Loucy (cell line): ENCODE data around the gene NUP35.

ENCODE experiments used
- H2AFZ ChIP-seq: fragments of 200-600 bp; sonication (generic); 2 replicates; pipeline ENCODE4 v1.6.0; 2016; ENCODE audit warnings: antibody characterized with exemption, mild to moderate bottlenecking, low read length, moderate library complexity
- H3F3A ChIP-seq: fragments of 200-600 bp; 2 replicates; pipeline ENCODE4 v1.6.0; 2016; ENCODE audit warnings: antibody characterized with exemption, low read depth, mild to moderate bottlenecking
- H3K27me3 ChIP-seq: fragments of 200-600 bp; sonication (generic); 2 replicates; pipeline ENCODE4 v1.6.1; 2014; ENCODE audit warnings: low read length, mild to moderate bottlenecking; ENCODE audit not compliant: insufficient read depth, poor library complexity, severe bottlenecking
- H3K36me3 ChIP-seq: fragments of 200-600 bp; sonication (generic); 2 replicates; pipeline ENCODE4 v1.6.1; 2016; ENCODE audit warnings: low read length; ENCODE audit not compliant: insufficient read depth
- H3K4me1 ChIP-seq: fragments of 200-600 bp; sonication (generic); 2 replicates; pipeline ENCODE4 v1.5.1; 2014; ENCODE audit warnings: low read length, mild to moderate bottlenecking; ENCODE audit not compliant: insufficient read depth, poor library complexity, severe bottlenecking
- H3K4me2 ChIP-seq: fragments of 200-600 bp; sonication (generic); 2 replicates; pipeline ENCODE4 v1.6.0; 2014; ENCODE audit warnings: antibody characterized with exemption, low read length, low read depth, mild to moderate bottlenecking; ENCODE audit not compliant: poor library complexity, severe bottlenecking
- H3K4me3 ChIP-seq: fragments of 200-600 bp; sonication (generic); 2 replicates; pipeline ENCODE4 v1.5.1; 2014; ENCODE audit warnings: low read length, mild to moderate bottlenecking, mixed read lengths; ENCODE audit not compliant: poor library complexity, severe bottlenecking
- H3K79me2 ChIP-seq: fragments of 200-600 bp; sonication (generic); 2 replicates; pipeline ENCODE4 v1.6.1; 2014; ENCODE audit warnings: low read length; ENCODE audit not compliant: insufficient read depth
- H3K9ac ChIP-seq: fragments of 200-600 bp; sonication (generic); 2 replicates; pipeline ENCODE4 v1.6.0; 2014; ENCODE audit warnings: mild to moderate bottlenecking, low read depth, low read length, moderate library complexity; ENCODE audit not compliant: poor library complexity, severe bottlenecking
- H3K9me2 ChIP-seq: fragments of 200-600 bp; sonication (generic); replicated peaks from 2 replicates; pipeline ENCODE4 v1.6.1; 2016; ENCODE audit warnings: low read depth, low read length, mixed read lengths
- H3K9me3 ChIP-seq: fragments of 200-600 bp; sonication (generic); 2 replicates; pipeline ENCODE4 v1.6.1; 2014; ENCODE audit warnings: mild to moderate bottlenecking, antibody characterized with exemption, low read length, low read depth; ENCODE audit not compliant: insufficient read depth
- H4K20me1 ChIP-seq: fragments of 200-600 bp; sonication (generic); 2 replicates; pipeline ENCODE4 v1.6.0; 2014; ENCODE audit warnings: antibody characterized with exemption, low read length, mild to moderate bottlenecking; ENCODE audit not compliant: insufficient read depth, poor library complexity, severe bottlenecking
- CTCF ChIP-seq: fragments of 200-600 bp; sonication (generic); conservative IDR thresholded peaks from 2 replicates; pipeline ENCODE4 v1.5.1; 2014; ENCODE audit warnings: mild to moderate bottlenecking, antibody characterized with exemption, low read length
- EZH2phosphoT487 ChIP-seq: fragments of 200-600 bp; IDR thresholded peaks from 2 replicates; pipeline ENCODE4 v1.6.1; 2018; ENCODE audit warnings: antibody characterized with exemption, mild to moderate bottlenecking, moderate library complexity, borderline replicate concordance

The NUP35 gene

GRCh38 chr2:183113630-183114029 lies 10.6 kb upstream of the NUP35 start:
- Histone ChIP-seq H3K9me2 (no peaks in the 10 kb centered on the region), H3K4me2 (no peak overlapping the region), H2AFZ (no peak overlapping the region), H3K79me2 (no peaks in the 10 kb centered on the region), H3K9me3 (no peaks in the 10 kb centered on the region), H3K36me3 (no peaks in the 10 kb centered on the region), H3F3A (no peaks in the 10 kb centered on the region), H3K4me1 (no peaks in the 10 kb centered on the region), H4K20me1 (no peaks in the 10 kb centered on the region), H3K9ac (no peak overlapping the region), H3K4me3 (no peak overlapping the region), H3K27me3 (no peaks in the 10 kb centered on the region)
- TF ChIP-seq EZH2phosphoT487 (no peak), CTCF (no peak)

- H3K9ac ChIP-seq = no peak overlapping the region
- H3K79me2 ChIP-seq = no peaks in the 10 kb centered on the region
- no peaks in the 10 kb centered on the region for H3F3A ChIP-seq
- no peaks in the 10 kb centered on the region for H4K20me1 ChIP-seq
- H3K9me2 ChIP-seq = no peaks in the 10 kb centered on the region
- no peaks in the 10 kb centered on the region for H3K9me3 ChIP-seq
- H3K4me3 ChIP-seq = no peak overlapping the region
- no peak for TF ChIP-seq EZH2phosphoT487
- TF ChIP-seq CTCF = no peak
- no peaks in the 10 kb centered on the region for H3K36me3 ChIP-seq
- H2AFZ ChIP-seq = no peak overlapping the region
- no peak overlapping the region for H3K4me2 ChIP-seq
- no peaks in the 10 kb centered on the region for H3K4me1 ChIP-seq
- peaks cover 20% of the 10 kb centered on the region for H3K27me3 ChIP-seq
These were observed 7.0 kb upstream of the NUP35 start for GRCh38 chr2:183117226-183117625.

- Histone ChIP-seq H3K79me2 (peaks cover 38% of the 10 kb centered on the region), H3K4me3 (peak overlapping the region; percentile 98), H3K9ac (peak overlapping the region; percentile 78), H4K20me1 (peaks cover 32% of the 10 kb centered on the region), H3K4me2 (peak overlapping the region; percentile 87), H3K9me2 (no peaks in the 10 kb centered on the region), H3K4me1 (peaks cover 30% of the 10 kb centered on the region), H3F3A (no peaks in the 10 kb centered on the region), H3K27me3 (peaks cover 32% of the 10 kb centered on the region), H3K9me3 (no peaks in the 10 kb centered on the region), H2AFZ (peak overlapping the region; percentile 100), H3K36me3 (no peaks in the 10 kb centered on the region)
- TF ChIP-seq CTCF (no peak), EZH2phosphoT487 (no peak)
These were observed 905 bp upstream of the NUP35 start for GRCh38 chr2:183123117-183123958.
